ENCODE measurements around the gene RNASE2.

- TF ChIP-seq, protein P1, sequence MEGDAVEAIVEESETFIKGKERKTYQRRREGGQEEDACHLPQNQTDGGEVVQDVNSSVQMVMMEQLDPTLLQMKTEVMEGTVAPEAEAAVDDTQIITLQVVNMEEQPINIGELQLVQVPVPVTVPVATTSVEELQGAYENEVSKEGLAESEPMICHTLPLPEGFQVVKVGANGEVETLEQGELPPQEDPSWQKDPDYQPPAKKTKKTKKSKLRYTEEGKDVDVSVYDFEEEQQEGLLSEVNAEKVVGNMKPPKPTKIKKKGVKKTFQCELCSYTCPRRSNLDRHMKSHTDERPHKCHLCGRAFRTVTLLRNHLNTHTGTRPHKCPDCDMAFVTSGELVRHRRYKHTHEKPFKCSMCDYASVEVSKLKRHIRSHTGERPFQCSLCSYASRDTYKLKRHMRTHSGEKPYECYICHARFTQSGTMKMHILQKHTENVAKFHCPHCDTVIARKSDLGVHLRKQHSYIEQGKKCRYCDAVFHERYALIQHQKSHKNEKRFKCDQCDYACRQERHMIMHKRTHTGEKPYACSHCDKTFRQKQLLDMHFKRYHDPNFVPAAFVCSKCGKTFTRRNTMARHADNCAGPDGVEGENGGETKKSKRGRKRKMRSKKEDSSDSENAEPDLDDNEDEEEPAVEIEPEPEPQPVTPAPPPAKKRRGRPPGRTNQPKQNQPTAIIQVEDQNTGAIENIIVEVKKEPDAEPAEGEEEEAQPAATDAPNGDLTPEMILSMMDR (IDR thresholded peaks at IDR 0.05), result no peak
- no peak for TF ChIP-seq POLR2A (IDR thresholded peaks at IDR 0.05)
These were observed 23.4 kb downstream of the RNASE2 start for GRCh38 chr14:20978687-20979086.

Data from body of pancreas (tissue), 4 donors.